HEK293 (cell line): ENCODE results near the gene TSPAN13.

Experiments used
- SCRT1 ChIP-seq: fragments of 450-650 bp; formaldehyde crosslinking; IDR thresholded peaks from 2 replicates; pipeline ENCODE4 v1.5.1; 2016; ENCODE audit warnings: missing biosample characterization, missing genetic modification characterization, borderline replicate concordance
- SP3 ChIP-seq: fragments of 450-650 bp; formaldehyde crosslinking; IDR thresholded peaks from 2 replicates; pipeline ENCODE4 v1.5.1; 2016; ENCODE audit warnings: missing biosample characterization, missing genetic modification characterization
- ZBTB7A ChIP-seq: fragments of 450-650 bp; formaldehyde crosslinking; IDR thresholded peaks from 2 replicates; pipeline ENCODE4 v1.5.1; 2016; ENCODE audit warnings: low read depth, missing biosample characterization, missing genetic modification characterization
- ZFP37 ChIP-seq: fragments of 450-650 bp; formaldehyde crosslinking; IDR thresholded peaks from 2 replicates; pipeline ENCODE4 v1.5.1; 2016; ENCODE audit warnings: missing biosample characterization, missing genetic modification characterization
- ZNF184 ChIP-seq: fragments of 450-650 bp; IDR thresholded peaks from 2 replicates; pipeline ENCODE4 v1.5.1; 2018; ENCODE audit warnings: missing biosample characterization, mild to moderate bottlenecking, missing genetic modification characterization
- ZNF211 ChIP-seq: fragments of 450-650 bp; formaldehyde crosslinking; IDR thresholded peaks from 2 replicates; pipeline ENCODE4 v1.5.1; 2016; ENCODE audit warnings: low read depth, missing biosample characterization, missing genetic modification characterization
- ZNF24 ChIP-seq: fragments of 450-650 bp; formaldehyde crosslinking; IDR thresholded peaks from 2 replicates; pipeline ENCODE4 v1.5.1; 2016; ENCODE audit warnings: missing biosample characterization, missing genetic modification characterization
- ZNF248 ChIP-seq: fragments of 450-650 bp; formaldehyde crosslinking; IDR thresholded peaks from 2 replicates; pipeline ENCODE4 v1.5.1; 2017; ENCODE audit warnings: missing biosample characterization, missing genetic modification characterization
- ZNF302 ChIP-seq: fragments of 450-650 bp; formaldehyde crosslinking; IDR thresholded peaks from 2 replicates; pipeline ENCODE4 v1.5.1; 2016; ENCODE audit warnings: missing biosample characterization, missing genetic modification characterization, low read depth
- ZNF510 ChIP-seq: fragments of 450-650 bp; formaldehyde crosslinking; IDR thresholded peaks from 2 replicates; pipeline ENCODE4 v1.5.1; 2018; ENCODE audit warnings: mild to moderate bottlenecking, missing genetic modification characterization, missing biosample characterization; ENCODE audit not compliant: insufficient replicate concordance
- ZNF514 ChIP-seq: fragments of 450-650 bp; formaldehyde crosslinking; IDR thresholded peaks from 2 replicates; pipeline ENCODE4 v1.5.1; 2016; ENCODE audit warnings: missing biosample characterization, missing genetic modification characterization
- ZNF549 ChIP-seq: fragments of 450-650 bp; IDR thresholded peaks from 2 replicates; pipeline ENCODE4 v1.5.1; 2018; ENCODE audit warnings: missing biosample characterization, missing genetic modification characterization, mild to moderate bottlenecking, inconsistent platforms, moderate library complexity
- ZNF555 ChIP-seq: fragments of 450-650 bp; formaldehyde crosslinking; conservative IDR thresholded peaks from 2 replicates; pipeline ENCODE4 v1.5.1; 2017; ENCODE audit warnings: missing biosample characterization, mild to moderate bottlenecking, missing genetic modification characterization, inconsistent platforms
- ZNF621 ChIP-seq: fragments of 450-650 bp; formaldehyde crosslinking; IDR thresholded peaks from 2 replicates; pipeline ENCODE4 v1.5.1; 2017; ENCODE audit warnings: missing biosample characterization, missing genetic modification characterization
- ZNF626 ChIP-seq: fragments of 450-650 bp; sonication (Bioruptor Pico); formaldehyde crosslinking; IDR thresholded peaks from 2 replicates; pipeline ENCODE4 v1.5.1; 2018; ENCODE audit warnings: missing biosample characterization, missing genetic modification characterization, inconsistent platforms
- ZNF658 ChIP-seq: fragments of 450-650 bp; formaldehyde crosslinking; IDR thresholded peaks from 2 replicates; pipeline ENCODE4; 2016; ENCODE audit warnings: missing biosample characterization, missing genetic modification characterization
- ZNF660 ChIP-seq: fragments of 450-650 bp; IDR thresholded peaks from 2 replicates; pipeline ENCODE4 v1.5.1; 2018; ENCODE audit warnings: missing biosample characterization, mild to moderate bottlenecking, missing genetic modification characterization
- ZNF707 ChIP-seq: fragments of 450-650 bp; formaldehyde crosslinking; IDR thresholded peaks from 2 replicates; pipeline ENCODE4 v1.5.1; 2016; ENCODE audit warnings: missing biosample characterization, missing genetic modification characterization
- ZNF843 ChIP-seq: fragments of 450-650 bp; formaldehyde crosslinking; IDR thresholded peaks from 2 replicates; pipeline ENCODE4 v1.5.1; 2016; ENCODE audit warnings: missing biosample characterization, missing genetic modification characterization
- TF ChIP-seq, protein P1 (sequence below): fragments of 450-650 bp; formaldehyde crosslinking; IDR thresholded peaks from 2 replicates; pipeline ENCODE4 v1.5.1; 2016; ENCODE audit warnings: missing biosample characterization, missing genetic modification characterization
- TF ChIP-seq, protein P2 (sequence below): fragments of 450-650 bp; formaldehyde crosslinking; IDR thresholded peaks from 2 replicates; pipeline ENCODE4 v1.5.1; 2016; ENCODE audit warnings: missing biosample characterization, missing genetic modification characterization
- TF ChIP-seq, protein P3 (sequence below): fragments of 450-650 bp; formaldehyde crosslinking; IDR thresholded peaks from 2 replicates; pipeline ENCODE4 v1.5.1; 2016; ENCODE audit warnings: missing biosample characterization, missing genetic modification characterization
- TF ChIP-seq, protein P4 (sequence below): IDR thresholded peaks from 2 replicates; pipeline ENCODE4 v1.6.1; 2011; ENCODE audit warnings: mild to moderate bottlenecking, low read depth, low read length, borderline replicate concordance
- TF ChIP-seq, protein P5 (sequence below): fragments of 450-650 bp; formaldehyde crosslinking; conservative IDR thresholded peaks from 2 replicates; pipeline ENCODE4 v1.5.1; 2016; ENCODE audit warnings: low read depth, missing biosample characterization, missing genetic modification characterization
- TF ChIP-seq, protein P6 (sequence below): fragments of 450-650 bp; formaldehyde crosslinking; IDR thresholded peaks from 2 replicates; pipeline ENCODE4; 2016; ENCODE audit warnings: missing biosample characterization, missing genetic modification characterization

TSPAN13 gene

DNA sequence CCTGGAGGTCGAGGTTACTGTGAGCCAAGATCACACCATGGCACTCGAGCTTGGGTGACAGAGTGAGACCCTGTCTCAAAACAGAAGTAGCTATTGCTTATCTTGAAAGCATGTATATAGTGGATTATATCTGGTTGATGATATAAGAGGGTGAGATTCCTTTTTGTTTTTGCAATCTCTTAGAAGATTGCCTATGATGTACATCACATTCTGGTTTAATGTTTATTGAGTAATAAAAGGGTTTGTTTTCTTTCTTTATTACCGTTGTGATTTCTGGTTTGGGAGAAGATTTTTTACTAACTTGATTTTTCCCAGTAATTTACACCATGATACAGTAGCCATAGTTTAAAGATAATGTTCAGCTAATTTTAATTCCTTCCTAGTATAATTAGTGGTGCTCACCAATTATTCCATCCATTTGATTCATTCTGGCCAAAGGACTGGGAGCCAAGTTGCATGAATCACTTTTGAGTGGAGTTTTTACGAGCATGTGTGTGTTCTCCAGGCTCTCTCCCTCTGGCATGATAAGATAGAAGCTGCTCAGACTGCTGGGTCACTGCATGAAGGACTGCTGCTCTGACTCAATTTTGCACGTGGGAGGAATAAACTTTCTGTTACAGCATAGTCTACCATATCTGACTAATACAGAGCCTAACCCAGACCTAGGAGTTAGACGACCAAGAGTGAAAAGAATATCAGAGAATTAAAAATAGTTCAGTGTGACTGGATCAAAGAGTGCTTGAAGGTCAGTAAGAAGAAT lies 13.5 kb upstream of the TSPAN13 start (continued):
- TF ChIP-seq, protein P1, sequence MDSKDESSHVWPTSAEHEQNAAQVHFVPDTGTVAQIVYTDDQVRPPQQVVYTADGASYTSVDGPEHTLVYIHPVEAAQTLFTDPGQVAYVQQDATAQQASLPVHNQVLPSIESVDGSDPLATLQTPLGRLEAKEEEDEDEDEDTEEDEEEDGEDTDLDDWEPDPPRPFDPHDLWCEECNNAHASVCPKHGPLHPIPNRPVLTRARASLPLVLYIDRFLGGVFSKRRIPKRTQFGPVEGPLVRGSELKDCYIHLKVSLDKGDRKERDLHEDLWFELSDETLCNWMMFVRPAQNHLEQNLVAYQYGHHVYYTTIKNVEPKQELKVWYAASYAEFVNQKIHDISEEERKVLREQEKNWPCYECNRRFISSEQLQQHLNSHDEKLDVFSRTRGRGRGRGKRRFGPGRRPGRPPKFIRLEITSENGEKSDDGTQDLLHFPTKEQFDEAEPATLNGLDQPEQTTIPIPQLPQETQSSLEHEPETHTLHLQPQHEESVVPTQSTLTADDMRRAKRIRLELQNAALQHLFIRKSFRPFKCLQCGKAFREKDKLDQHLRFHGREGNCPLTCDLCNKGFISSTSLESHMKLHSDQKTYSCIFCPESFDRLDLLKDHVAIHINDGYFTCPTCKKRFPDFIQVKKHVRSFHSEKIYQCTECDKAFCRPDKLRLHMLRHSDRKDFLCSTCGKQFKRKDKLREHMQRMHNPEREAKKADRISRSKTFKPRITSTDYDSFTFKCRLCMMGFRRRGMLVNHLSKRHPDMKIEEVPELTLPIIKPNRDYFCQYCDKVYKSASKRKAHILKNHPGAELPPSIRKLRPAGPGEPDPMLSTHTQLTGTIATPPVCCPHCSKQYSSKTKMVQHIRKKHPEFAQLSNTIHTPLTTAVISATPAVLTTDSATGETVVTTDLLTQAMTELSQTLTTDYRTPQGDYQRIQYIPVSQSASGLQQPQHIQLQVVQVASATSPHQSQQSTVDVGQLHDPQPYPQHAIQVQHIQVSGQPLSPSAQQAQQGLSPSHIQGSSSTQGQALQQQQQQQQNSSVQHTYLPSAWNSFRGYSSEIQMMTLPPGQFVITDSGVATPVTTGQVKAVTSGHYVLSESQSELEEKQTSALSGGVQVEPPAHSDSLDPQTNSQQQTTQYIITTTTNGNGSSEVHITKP (tag by site-specific recombination): peak; percentile 54; the same call in 1 of the 2 replicates
- TF ChIP-seq SCRT1: no peak
- TF ChIP-seq, protein P2, sequence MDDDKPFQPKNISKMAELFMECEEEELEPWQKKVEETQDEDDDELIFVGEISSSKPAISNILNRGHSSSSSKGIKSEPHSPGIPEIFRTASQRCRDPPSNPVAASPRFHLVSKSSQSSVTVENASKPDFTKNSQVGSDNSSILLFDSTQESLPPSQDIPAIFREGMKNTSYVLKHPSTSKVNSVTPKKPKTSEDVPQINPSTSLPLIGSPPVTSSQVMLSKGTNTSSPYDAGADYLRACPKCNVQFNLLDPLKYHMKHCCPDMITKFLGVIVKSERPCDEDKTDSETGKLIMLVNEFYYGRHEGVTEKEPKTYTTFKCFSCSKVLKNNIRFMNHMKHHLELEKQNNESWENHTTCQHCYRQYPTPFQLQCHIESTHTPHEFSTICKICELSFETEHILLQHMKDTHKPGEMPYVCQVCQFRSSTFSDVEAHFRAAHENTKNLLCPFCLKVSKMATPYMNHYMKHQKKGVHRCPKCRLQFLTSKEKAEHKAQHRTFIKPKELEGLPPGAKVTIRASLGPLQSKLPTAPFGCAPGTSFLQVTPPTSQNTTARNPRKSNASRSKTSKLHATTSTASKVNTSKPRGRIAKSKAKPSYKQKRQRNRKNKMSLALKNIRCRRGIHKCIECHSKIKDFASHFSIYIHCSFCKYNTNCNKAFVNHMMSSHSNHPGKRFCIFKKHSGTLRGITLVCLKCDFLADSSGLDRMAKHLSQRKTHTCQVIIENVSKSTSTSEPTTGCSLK (tag by site-specific recombination): no peak
- no peak for TF ChIP-seq ZNF621 (tag by site-specific recombination)
- peak; percentile 79 for TF ChIP-seq ZNF843 (tag by site-specific recombination)
- TF ChIP-seq, protein P3, sequence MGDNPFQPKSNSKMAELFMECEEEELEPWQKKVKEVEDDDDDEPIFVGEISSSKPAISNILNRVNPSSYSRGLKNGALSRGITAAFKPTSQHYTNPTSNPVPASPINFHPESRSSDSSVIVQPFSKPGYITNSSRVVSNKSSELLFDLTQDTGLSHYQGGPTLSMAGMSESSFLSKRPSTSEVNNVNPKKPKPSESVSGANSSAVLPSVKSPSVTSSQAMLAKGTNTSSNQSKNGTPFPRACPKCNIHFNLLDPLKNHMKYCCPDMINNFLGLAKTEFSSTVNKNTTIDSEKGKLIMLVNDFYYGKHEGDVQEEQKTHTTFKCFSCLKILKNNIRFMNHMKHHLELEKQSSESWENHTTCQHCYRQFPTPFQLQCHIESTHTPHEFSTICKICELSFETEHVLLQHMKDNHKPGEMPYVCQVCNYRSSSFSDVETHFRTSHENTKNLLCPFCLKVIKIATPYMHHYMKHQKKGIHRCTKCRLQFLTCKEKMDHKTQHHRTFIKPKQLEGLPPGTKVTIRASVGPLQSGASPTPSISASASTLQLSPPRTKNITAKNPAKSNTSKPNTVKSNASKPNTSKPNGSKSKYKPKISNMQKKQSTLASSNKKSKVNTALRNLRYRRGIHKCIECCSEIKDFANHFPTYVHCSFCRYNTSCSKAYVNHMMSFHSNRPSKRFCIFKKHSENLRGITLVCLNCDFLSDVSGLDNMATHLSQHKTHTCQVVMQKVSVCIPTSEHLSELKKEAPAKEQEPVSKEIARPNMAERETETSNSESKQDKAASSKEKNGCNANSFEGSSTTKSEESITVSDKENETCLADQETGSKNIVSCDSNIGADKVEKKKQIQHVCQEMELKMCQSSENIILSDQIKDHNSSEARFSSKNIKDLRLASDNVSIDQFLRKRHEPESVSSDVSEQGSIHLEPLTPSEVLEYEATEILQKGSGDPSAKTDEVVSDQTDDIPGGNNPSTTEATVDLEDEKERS (tag by site-specific recombination): no peak
- TF ChIP-seq ZNF549 (tag by site-specific recombination): no peak
- no peak for TF ChIP-seq ZBTB7A (tag by site-specific recombination)
- TF ChIP-seq ZNF658: no peak
- TF ChIP-seq ZFP37 (tag by site-specific recombination): no peak
- no peak for TF ChIP-seq ZNF510
- no peak for TF ChIP-seq ZNF514 (tag by site-specific recombination)
- 0 out of 2 replicates have a peak, but pooled peaks have one; percentile 28 for TF ChIP-seq ZNF24 (tag by site-specific recombination)
- TF ChIP-seq ZNF660: peak; percentile 51; the same call in 1 of the 2 replicates
- TF ChIP-seq ZNF555 (tag by site-specific recombination): no peak
- TF ChIP-seq, protein P4, sequence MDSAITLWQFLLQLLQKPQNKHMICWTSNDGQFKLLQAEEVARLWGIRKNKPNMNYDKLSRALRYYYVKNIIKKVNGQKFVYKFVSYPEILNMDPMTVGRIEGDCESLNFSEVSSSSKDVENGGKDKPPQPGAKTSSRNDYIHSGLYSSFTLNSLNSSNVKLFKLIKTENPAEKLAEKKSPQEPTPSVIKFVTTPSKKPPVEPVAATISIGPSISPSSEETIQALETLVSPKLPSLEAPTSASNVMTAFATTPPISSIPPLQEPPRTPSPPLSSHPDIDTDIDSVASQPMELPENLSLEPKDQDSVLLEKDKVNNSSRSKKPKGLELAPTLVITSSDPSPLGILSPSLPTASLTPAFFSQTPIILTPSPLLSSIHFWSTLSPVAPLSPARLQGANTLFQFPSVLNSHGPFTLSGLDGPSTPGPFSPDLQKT: no peak
- TF ChIP-seq, protein P5, sequence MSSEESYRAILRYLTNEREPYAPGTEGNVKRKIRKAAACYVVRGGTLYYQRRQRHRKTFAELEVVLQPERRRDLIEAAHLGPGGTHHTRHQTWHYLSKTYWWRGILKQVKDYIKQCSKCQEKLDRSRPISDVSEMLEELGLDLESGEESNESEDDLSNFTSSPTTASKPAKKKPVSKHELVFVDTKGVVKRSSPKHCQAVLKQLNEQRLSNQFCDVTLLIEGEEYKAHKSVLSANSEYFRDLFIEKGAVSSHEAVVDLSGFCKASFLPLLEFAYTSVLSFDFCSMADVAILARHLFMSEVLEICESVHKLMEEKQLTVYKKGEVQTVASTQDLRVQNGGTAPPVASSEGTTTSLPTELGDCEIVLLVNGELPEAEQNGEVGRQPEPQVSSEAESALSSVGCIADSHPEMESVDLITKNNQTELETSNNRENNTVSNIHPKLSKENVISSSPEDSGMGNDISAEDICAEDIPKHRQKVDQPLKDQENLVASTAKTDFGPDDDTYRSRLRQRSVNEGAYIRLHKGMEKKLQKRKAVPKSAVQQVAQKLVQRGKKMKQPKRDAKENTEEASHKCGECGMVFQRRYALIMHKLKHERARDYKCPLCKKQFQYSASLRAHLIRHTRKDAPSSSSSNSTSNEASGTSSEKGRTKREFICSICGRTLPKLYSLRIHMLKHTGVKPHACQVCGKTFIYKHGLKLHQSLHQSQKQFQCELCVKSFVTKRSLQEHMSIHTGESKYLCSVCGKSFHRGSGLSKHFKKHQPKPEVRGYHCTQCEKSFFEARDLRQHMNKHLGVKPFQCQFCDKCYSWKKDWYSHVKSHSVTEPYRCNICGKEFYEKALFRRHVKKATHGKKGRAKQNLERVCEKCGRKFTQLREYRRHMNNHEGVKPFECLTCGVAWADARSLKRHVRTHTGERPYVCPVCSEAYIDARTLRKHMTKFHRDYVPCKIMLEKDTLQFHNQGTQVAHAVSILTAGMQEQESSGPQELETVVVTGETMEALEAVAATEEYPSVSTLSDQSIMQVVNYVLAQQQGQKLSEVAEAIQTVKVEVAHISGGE (tag by site-specific recombination): no peak
- no peak for TF ChIP-seq ZNF707 (tag by site-specific recombination)
- TF ChIP-seq ZNF248 (tag by site-specific recombination): no peak
- TF ChIP-seq ZNF302 (tag by site-specific recombination): no peak
- TF ChIP-seq, protein P6, sequence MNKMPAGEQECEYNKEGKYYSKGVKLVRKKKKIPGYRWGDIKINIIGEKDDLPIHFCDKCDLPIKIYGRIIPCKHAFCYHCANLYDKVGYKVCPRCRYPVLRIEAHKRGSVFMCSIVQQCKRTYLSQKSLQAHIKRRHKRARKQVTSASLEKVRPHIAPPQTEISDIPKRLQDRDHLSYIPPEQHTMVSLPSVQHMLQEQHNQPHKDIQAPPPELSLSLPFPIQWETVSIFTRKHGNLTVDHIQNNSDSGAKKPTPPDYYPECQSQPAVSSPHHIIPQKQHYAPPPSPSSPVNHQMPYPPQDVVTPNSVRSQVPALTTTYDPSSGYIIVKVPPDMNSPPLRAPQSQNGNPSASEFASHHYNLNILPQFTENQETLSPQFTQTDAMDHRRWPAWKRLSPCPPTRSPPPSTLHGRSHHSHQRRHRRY (tag by site-specific recombination): no peak
- no peak for TF ChIP-seq ZNF626 (tag by site-specific recombination)
- TF ChIP-seq ZNF184 (tag by site-specific recombination): no peak
- TF ChIP-seq SP3 (tag by site-specific recombination): no peak
- TF ChIP-seq ZNF211 (tag by site-specific recombination): no peak
